Smooth muscle cell (in vitro differentiated cells): ENCODE measurements around the gene FRMD1. TPM values are rescaled to one million over a fixed set of nuclear protein-coding genes. Genes with fewer than 3 reads are reported as not detected.

Experiments used
- DNase-seq: peaks from one replicate; lab custom pipeline; 2025; ENCODE audit not compliant: unreplicated experiment; lab: John Stamatoyannopoulos, UW
- H2AFZ ChIP-seq: fragments of 200-600 bp; sonication (generic); 2 replicates; pipeline ENCODE4 v1.6.0; 2016; ENCODE audit warnings: antibody characterized with exemption, low read depth, mild to moderate bottlenecking
- H3F3A ChIP-seq: fragments of 200-600 bp; sonication (generic); 2 replicates; pipeline ENCODE4 v1.6.0; 2017; ENCODE audit warnings: antibody characterized with exemption, low read depth
- H3K27ac ChIP-seq: fragments of 200-600 bp; sonication (generic); 2 replicates; pipeline ENCODE4 v1.5.1; 2016; ENCODE audit warnings: low read depth, mild to moderate bottlenecking
- H3K27me3 ChIP-seq: fragments of 200-600 bp; sonication (generic); 2 replicates; pipeline ENCODE4 v1.6.1; 2016; ENCODE audit warnings: low read depth, mild to moderate bottlenecking
- H3K36me3 ChIP-seq: fragments of 200-600 bp; sonication (generic); 2 replicates; pipeline ENCODE4 v1.5.1; 2016; ENCODE audit warnings: low read depth
- H3K4me1 ChIP-seq: fragments of 200-600 bp; sonication (generic); 2 replicates; pipeline ENCODE4 v1.5.1; 2016; ENCODE audit warnings: low read depth
- H3K4me2 ChIP-seq: fragments of 200-600 bp; sonication (generic); 2 replicates; pipeline ENCODE4 v1.6.0; 2016; ENCODE audit warnings: mild to moderate bottlenecking
- H3K4me3 ChIP-seq: fragments of 200-600 bp; sonication (generic); 2 replicates; pipeline ENCODE4 v1.5.1; 2016; ENCODE audit warnings: mild to moderate bottlenecking
- H3K79me2 ChIP-seq: fragments of 200-600 bp; sonication (generic); 2 replicates; pipeline ENCODE4 v1.6.0; 2016; ENCODE audit warnings: low read depth, mild to moderate bottlenecking
- H3K9ac ChIP-seq: fragments of 200-600 bp; sonication (generic); 2 replicates; pipeline ENCODE4 v1.6.0; 2016; ENCODE audit warnings: low read depth
- H3K9me3 ChIP-seq: fragments of 200-600 bp; sonication (generic); replicated peaks from 2 replicates; pipeline ENCODE4 v1.5.1; 2016; ENCODE audit warnings: low read depth
- H4K20me1 ChIP-seq: fragments of 200-600 bp; sonication (generic); 2 replicates; pipeline ENCODE4 v1.6.0; 2016; ENCODE audit warnings: low read depth
- CTCF ChIP-seq: fragments of 200-600 bp; sonication (generic); IDR thresholded peaks from 2 replicates; pipeline ENCODE4 v1.5.1; 2017; ENCODE audit warnings: borderline replicate concordance, mild to moderate bottlenecking, antibody characterized with exemption; ENCODE audit not compliant: insufficient read depth, poor library complexity, severe bottlenecking
- WGBS: methylation state at CpG from one replicate; pipeline ENCODE4 v1.1.7; 2016; ENCODE audit warnings: low lambda C conversion rate; 5-methylcytosine and 5-hydroxymethylcytosine counted together
- polyA plus RNA-seq: library from polyadenylated mRNA; unstranded; fragments of >200 nt; fragmentation: Nextera tagmentation; extraction: Ambion mirVana; gene quantifications from 2 replicates; pipeline ENCODE4 v1.2.1, GENCODE V29; 2016
- total RNA-seq: library from RNA; depleted of rRNA; stranded (reverse); fragments of >200 nt; gene quantifications from 2 replicates; pipeline ENCODE4 v1.2.3, GENCODE V29; 2014

FRMD1 gene
- total and polyA plus RNA-seq, 2 experiments from 2014 or later: not detected

GRCh38 chr6:168075216-168075615 lies 3.8 kb downstream of the FRMD1 start:
- no peaks in the 10 kb centered on the region for H3F3A ChIP-seq
- H3K4me1 ChIP-seq: no peaks in the 10 kb centered on the region
- DNase-seq: no peak
- H3K4me3 ChIP-seq: no peak overlapping the region
- WGBS: 92% methylated on average over 13 of the region's 13 CpGs
- H3K36me3 ChIP-seq: no peaks in the 10 kb centered on the region
- peaks cover 4% of the 10 kb centered on the region for H3K27me3 ChIP-seq
- TF ChIP-seq CTCF: no peak
- H3K4me2 ChIP-seq: no peak overlapping the region
- no peak overlapping the region for H2AFZ ChIP-seq
- no peak overlapping the region for H3K9ac ChIP-seq
- no peaks in the 10 kb centered on the region for H3K79me2 ChIP-seq
- H3K27ac ChIP-seq: no peak overlapping the region
- no peaks in the 10 kb centered on the region for H4K20me1 ChIP-seq
- no peaks in the 10 kb centered on the region for H3K9me3 ChIP-seq

GRCh38 chr6:168073937-168074730 lies 4.9 kb downstream of the FRMD1 start:
- no peaks in the 10 kb centered on the region for H3F3A ChIP-seq
- H3K9ac ChIP-seq: no peak overlapping the region
- no peaks in the 10 kb centered on the region for H3K4me1 ChIP-seq
- no peak overlapping the region for H3K4me3 ChIP-seq
- H3K79me2 ChIP-seq: no peaks in the 10 kb centered on the region
- H3K27me3 ChIP-seq: peaks cover 4% of the 10 kb centered on the region
- no peaks in the 10 kb centered on the region for H3K36me3 ChIP-seq
- no peak overlapping the region for H2AFZ ChIP-seq
- no peaks in the 10 kb centered on the region for H4K20me1 ChIP-seq
- no peak overlapping the region for H3K4me2 ChIP-seq
- WGBS: 90% methylated on average over 13 of the region's 13 CpGs
- DNase-seq: no peak
- TF ChIP-seq CTCF: no peak
- no peaks in the 10 kb centered on the region for H3K9me3 ChIP-seq
- no peak overlapping the region for H3K27ac ChIP-seq

- Histone ChIP-seq H3K36me3 (no peaks in the 10 kb centered on the region), H3K79me2 (no peaks in the 10 kb centered on the region), H3K4me1 (no peaks in the 10 kb centered on the region), H3K27me3 (peaks cover 4% of the 10 kb centered on the region), H3K9me3 (no peaks in the 10 kb centered on the region), H3K27ac (no peak overlapping the region), H2AFZ (no peak overlapping the region), H3F3A (no peaks in the 10 kb centered on the region), H3K4me2 (no peak overlapping the region), H3K9ac (no peak overlapping the region), H4K20me1 (no peaks in the 10 kb centered on the region), H3K4me3 (no peak overlapping the region)
- DNase-seq: no peak
- TF ChIP-seq CTCF: no peak
- 95% methylated on average over 4 of the region's 4 CpGs for WGBS
Observed at GRCh38 chr6:168072730-168073129, 6.3 kb downstream of the FRMD1 start.

- H3K4me2 ChIP-seq: no peak overlapping the region
- DNase-seq: no peak
- no peak for TF ChIP-seq CTCF
- H3K9me3 ChIP-seq: no peaks in the 10 kb centered on the region
- H3K27me3 ChIP-seq: peaks cover 4% of the 10 kb centered on the region
- no peaks in the 10 kb centered on the region for H3F3A ChIP-seq
- H3K9ac ChIP-seq: no peak overlapping the region
- no peaks in the 10 kb centered on the region for H3K79me2 ChIP-seq
- no peak overlapping the region for H3K27ac ChIP-seq
- no peak overlapping the region for H3K4me3 ChIP-seq
- no peaks in the 10 kb centered on the region for H3K36me3 ChIP-seq
- no peaks in the 10 kb centered on the region for H3K4me1 ChIP-seq
- 88% methylated on average over 22 of the region's 24 CpGs for WGBS
- H2AFZ ChIP-seq: no peak overlapping the region
- H4K20me1 ChIP-seq: no peaks in the 10 kb centered on the region
Observed at GRCh38 chr6:168072261-168072660, 6.8 kb downstream of the FRMD1 start.
